Subcutaneous abdominal adipose tissue (tissue), 5 donors: ENCODE measurements around the gene TUSC2.

ENCODE experiments used
- H3K27ac ChIP-seq: one replicate; pipeline ENCODE4 v1.7.0; 2013; ENCODE audit warnings: low read depth, mild to moderate bottlenecking, inconsistent platforms, low read length, moderate library complexity
- H3K27me3 ChIP-seq, 5 donors: one replicate each; pipeline ENCODE4 v1.7.0; 2013; ENCODE audit warnings: low read length in 5 of 5, inconsistent platforms in 1 of 5; ENCODE audit not compliant: control insufficient read depth in 5 of 5, insufficient read depth in 4 of 5
- H3K36me3 ChIP-seq, 5 donors: one replicate each; pipeline ENCODE4 v1.7.0; 2013; ENCODE audit warnings: low read length in 5 of 5; ENCODE audit not compliant: control insufficient read depth in 5 of 5, insufficient read depth in 5 of 5
- H3K4me1 ChIP-seq, 5 donors: one replicate each; pipeline ENCODE4 v1.7.0; 2013; ENCODE audit warnings: low read length in 5 of 5, mild to moderate bottlenecking in 3 of 5, moderate library complexity in 1 of 5; ENCODE audit not compliant: control insufficient read depth in 5 of 5, insufficient read depth in 5 of 5
- H3K4me3 ChIP-seq, 5 donors: one replicate each; pipeline ENCODE4 v1.7.0; 2013; ENCODE audit warnings: low read length in 5 of 5, low read depth in 1 of 5
- H3K9ac ChIP-seq, 5 donors: one replicate each; pipeline ENCODE4 v1.7.0; 2013; ENCODE audit warnings: low read length in 5 of 5, mild to moderate bottlenecking in 4 of 5, moderate library complexity in 3 of 5
- H3K9me3 ChIP-seq, 5 donors: one replicate each; pipeline ENCODE4 v1.7.0; 2013; ENCODE audit warnings: low read length in 5 of 5; ENCODE audit not compliant: control insufficient read depth in 5 of 5
- donor health status: healthy.
- donor health status: healthy.
- donor health status: healthy.
- donor health status: healthy.
- donor health status: healthy.

Gene TUSC2

DNA sequence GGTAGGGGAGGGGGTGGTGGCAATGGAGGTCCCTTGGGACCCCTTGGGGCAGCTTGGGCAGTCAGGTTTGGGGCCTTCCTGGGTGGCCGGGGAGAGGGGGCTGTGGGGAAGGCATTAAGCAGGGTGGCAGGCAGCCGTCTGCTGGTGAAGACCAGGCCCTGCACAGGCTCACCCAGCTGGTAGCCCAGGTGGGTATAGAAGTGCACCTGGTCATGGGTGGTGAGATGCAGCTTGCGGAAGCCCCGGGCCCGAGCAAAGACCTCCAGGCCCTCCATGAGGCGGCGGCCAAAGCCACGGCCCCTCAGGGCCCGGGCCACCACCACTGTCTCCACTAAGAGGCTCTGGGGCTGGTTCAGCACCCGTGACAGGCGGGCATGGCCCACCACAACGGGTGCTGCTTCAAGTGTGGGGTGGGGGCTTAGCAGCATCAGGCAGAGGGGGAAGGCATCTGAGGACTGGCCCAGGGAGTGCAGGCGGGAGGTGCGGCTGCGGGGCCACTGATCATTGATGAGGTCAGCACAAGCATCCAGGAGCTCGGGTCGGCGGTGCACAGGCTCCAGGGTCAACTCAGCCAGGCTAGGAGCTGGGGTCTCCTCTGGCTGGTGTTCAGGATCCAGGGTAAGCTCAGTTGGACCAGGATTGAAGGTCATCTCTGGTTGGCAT is 31.2 kb downstream of the TUSC2 start:
- no peak overlapping the region for H3K9ac ChIP-seq
- H3K27me3 ChIP-seq: no peaks in the 10 kb centered on the region
- no peak overlapping the region for H3K27ac ChIP-seq
- no peak overlapping the region for H3K4me3 ChIP-seq
- H3K36me3 ChIP-seq: peaks cover 0 to 7% (median 4%) of the 10 kb centered on the region in 5 donors
- no peaks in the 10 kb centered on the region for H3K9me3 ChIP-seq
- H3K4me1 ChIP-seq: peaks cover 16 to 46% (median 40%) of the 10 kb centered on the region in 5 donors

DNA sequence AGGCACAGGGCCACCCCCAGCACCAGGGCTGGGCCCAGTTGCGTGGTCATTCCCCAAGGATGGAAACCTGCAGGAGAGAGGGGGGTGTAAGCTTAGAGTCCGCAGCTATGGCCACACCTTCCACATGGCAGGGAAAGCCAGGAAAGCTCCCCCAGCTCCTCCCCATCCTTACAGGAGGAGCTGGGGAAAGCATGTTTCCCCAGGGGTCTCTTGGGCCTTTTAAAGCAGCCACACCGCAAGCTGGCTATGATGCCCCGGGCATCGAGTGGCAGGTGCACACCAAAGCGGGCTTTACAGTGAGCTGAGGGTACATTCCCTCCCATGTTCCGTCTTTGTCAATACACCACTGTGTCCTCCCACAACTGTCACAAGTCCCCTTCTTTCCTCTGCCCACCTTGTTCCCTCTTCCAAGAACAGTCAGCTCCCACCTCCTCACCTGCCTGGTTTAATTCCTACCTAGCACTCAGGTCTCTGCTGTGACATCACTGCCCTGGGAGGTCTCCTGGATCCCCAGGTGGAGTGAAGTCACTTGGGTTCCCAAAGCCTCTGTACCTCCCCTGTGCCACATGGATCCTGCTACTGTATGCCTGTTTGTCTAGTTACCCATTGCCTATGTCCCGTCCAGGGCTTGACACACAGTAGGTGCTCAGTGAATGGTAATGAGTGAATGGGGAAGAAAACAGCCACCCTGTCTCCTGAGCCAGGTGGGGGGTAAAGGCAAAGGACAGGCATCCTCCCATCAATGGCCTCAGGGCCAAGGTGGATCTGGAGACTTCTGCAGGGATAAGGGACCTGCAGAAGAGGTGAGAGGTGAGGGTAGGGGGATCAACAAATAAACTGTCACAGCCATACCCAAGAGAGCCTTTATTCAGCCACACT is 32.2 kb downstream of the TUSC2 start:
- Histone ChIP-seq H3K36me3 (peaks cover 0 to 7% (median 4%) of the 10 kb centered on the region in 5 donors), H3K27ac (no peak overlapping the region), H3K4me3 (no peak overlapping the region), H3K4me1 (peaks cover 17 to 51% (median 46%) of the 10 kb centered on the region in 5 donors), H3K9me3 (no peaks in the 10 kb centered on the region), H3K27me3 (no peaks in the 10 kb centered on the region), H3K9ac (no peak overlapping the region)

- H3K4me3 ChIP-seq: no peak overlapping the region
- H3K9ac ChIP-seq: no peak overlapping the region
- H3K36me3 ChIP-seq: peaks cover 0 to 15% (median 12%) of the 10 kb centered on the region in 5 donors
- H3K9me3 ChIP-seq: no peaks in the 10 kb centered on the region
- H3K4me1 ChIP-seq: peaks cover 9 to 46% (median 40%) of the 10 kb centered on the region in 5 donors
- no peaks in the 10 kb centered on the region for H3K27me3 ChIP-seq
- no peak overlapping the region for H3K27ac ChIP-seq
These were observed 33.3 kb downstream of the TUSC2 start for GRCh38 chr3:50294492-50295403.

- Histone ChIP-seq H3K4me3 (no peak overlapping the region), H3K36me3 (peaks cover 0 to 22% (median 18%) of the 10 kb centered on the region in 5 donors), H3K9ac (no peak overlapping the region), H3K9me3 (no peaks in the 10 kb centered on the region), H3K27ac (no peak overlapping the region), H3K4me1 (peaks cover 6 to 43% (median 39%) of the 10 kb centered on the region in 5 donors), H3K27me3 (no peaks in the 10 kb centered on the region)
These were observed 33.9 kb downstream of the TUSC2 start for GRCh38 chr3:50294089-50294488.

GRCh38 chr3:50293079-50293801 is 34.8 kb downstream of the TUSC2 start:
- Histone ChIP-seq H3K9ac (peak overlapping the region; percentile 73 to 93 (median 78)), H3K4me3 (peak overlapping the region; percentile 59 to 83 (median 80)), H3K9me3 (no peaks in the 10 kb centered on the region), H3K36me3 (peaks cover 0 to 30% (median 27%) of the 10 kb centered on the region in 5 donors), H3K27ac (peak overlapping the region; percentile 91), H3K27me3 (no peaks in the 10 kb centered on the region), H3K4me1 (peaks cover 6 to 35% (median 30%) of the 10 kb centered on the region in 5 donors)

DNA sequence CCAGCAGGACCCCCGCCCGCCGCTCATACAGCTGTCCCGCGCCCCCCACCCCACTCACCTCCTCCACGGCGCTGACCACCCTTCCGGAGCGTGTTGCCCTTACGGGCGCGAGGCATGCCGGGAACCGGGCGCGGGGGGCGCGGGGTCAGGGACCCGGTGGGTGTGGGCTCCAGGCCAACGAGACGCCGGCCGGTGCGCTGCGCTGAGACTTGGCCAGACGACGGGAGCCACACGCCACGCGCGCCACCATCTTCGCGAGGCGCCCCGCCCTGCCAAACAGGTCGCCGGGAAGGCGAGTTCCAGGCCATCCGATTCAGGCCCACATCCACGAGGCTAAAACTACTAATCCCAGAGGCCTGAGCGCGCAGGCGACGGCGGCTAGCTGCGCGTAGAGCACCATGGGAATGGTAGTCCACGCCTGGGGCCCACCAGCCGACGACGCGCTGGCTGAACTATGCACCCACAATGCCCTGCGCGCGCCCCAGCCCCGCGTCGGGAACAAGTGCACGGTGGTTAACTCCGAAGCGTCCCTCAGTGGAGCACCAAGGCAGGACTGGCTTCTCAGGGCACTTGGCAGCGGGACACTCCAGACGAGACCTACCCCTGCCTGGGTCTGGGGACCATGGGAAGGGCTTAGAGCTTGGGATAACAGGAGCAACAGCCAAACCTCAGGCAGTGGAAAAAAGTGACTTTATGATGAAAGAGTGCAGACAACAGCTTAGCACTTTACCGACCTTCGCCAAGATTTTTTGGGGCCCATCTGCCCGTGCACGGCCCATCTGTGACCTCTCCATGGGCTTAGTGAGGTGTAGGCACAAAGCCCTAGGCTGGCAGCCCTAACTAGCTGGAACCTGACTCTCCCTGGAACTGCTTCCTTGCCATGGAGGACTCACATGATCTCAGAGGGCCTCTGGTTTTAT is 35.6 kb downstream of the TUSC2 start, which contains the start of gene IFRD2:
IFRD2 (minus strand) TSS at position 271 of the 920 bp plus-strand sequence; CDS start at position 116, 155 bp downstream.
- peak within 1 kb of the TSS; percentile 91 for H3K27ac ChIP-seq
- peak within 1 kb of the TSS; percentile 80 to 91 (median 83) for H3K4me3 ChIP-seq
- H3K9ac ChIP-seq: peak within 1 kb of the TSS; percentile 75 to 93 (median 81)
- peaks cover 6 to 31% (median 26%) of the 10 kb centered on the region in 5 donors for H3K4me1 ChIP-seq
- peaks cover 0 to 38% (median 35%) of the 10 kb centered on the region in 5 donors for H3K36me3 ChIP-seq
- no peaks in the 10 kb centered on the region for H3K9me3 ChIP-seq
- H3K27me3 ChIP-seq: no peaks in the 10 kb centered on the region

DNA sequence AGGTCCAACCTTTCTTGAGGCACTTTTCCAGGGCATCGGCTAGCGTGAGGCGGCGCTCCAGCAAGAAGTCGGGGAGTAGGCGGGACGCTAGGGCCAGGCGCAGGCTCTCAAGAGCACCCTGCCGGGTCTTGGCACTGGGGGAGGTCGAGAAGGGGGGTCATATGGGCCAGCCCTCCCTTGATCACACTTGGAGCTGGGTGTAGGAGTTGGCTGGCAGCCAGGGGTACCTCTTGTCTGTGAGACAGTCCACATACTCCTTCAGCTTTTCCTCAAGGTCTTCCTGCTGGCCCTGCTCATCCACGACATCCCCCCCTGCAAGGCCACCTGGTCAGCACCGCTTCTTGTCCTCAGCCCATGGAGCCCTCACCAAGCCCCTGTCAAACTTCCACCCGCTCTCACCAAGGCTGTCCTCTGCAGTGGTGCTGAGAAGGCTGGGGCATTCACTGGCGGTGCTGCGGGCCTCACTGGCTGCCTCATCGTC is 37.8 kb downstream of the TUSC2 start:
- Histone ChIP-seq H3K36me3 (peaks cover 0 to 42% (median 41%) of the 10 kb centered on the region in 5 donors), H3K27me3 (no peaks in the 10 kb centered on the region), H3K9me3 (no peaks in the 10 kb centered on the region), H3K4me3 (no peak overlapping the region), H3K27ac (no peak overlapping the region), H3K9ac (no peak overlapping the region), H3K4me1 (peaks cover 6 to 31% (median 26%) of the 10 kb centered on the region in 5 donors)

- no peak overlapping the region for H3K27ac ChIP-seq
These were observed 38.9 kb downstream of the TUSC2 start for GRCh38 chr3:50289130-50289529.

More at GRCh38 chr3:50289130-50289529, 38.9 kb downstream of the TUSC2 start:
- H3K36me3 ChIP-seq: peaks cover 0 to 42% (median 41%) of the 10 kb centered on the region in 5 donors
- no peaks in the 10 kb centered on the region for H3K9me3 ChIP-seq
- no peaks in the 10 kb centered on the region for H3K27me3 ChIP-seq
- H3K9ac ChIP-seq: no peak overlapping the region
- H3K4me1 ChIP-seq: peaks cover 6 to 31% (median 26%) of the 10 kb centered on the region in 5 donors
- H3K4me3 ChIP-seq: no peak overlapping the region
